Karpas-422 (cell line): Measurements from ENCODE around the gene DAG1. TPM values are rescaled to one million over a fixed set of nuclear protein-coding genes. Genes with fewer than 3 reads are reported as not detected.

ENCODE experiments used
- DNase-seq: peaks from one replicate; pipeline ENCODE4 v3.0.0-alpha.2; 2015
- H2AFZ ChIP-seq: fragments of 200-600 bp; sonication (generic); 2 replicates; pipeline ENCODE4 v1.6.1; 2014; ENCODE audit warnings: antibody characterized with exemption, low read length, mixed read lengths
- H3K27ac ChIP-seq: fragments of 200-600 bp; sonication (generic); 2 replicates; pipeline ENCODE4 v1.5.1; 2014; ENCODE audit warnings: mild to moderate bottlenecking, low read length, moderate library complexity
- H3K27me3 ChIP-seq: fragments of 200-600 bp; sonication (generic); 2 replicates; pipeline ENCODE4 v1.6.1; 2014; ENCODE audit warnings: low read length, mixed read lengths
- H3K36me3 ChIP-seq: fragments of 200-600 bp; sonication (generic); 2 replicates; pipeline ENCODE4 v1.6.1; 2014; ENCODE audit warnings: low read length, mixed read lengths; ENCODE audit not compliant: insufficient read depth
- H3K4me1 ChIP-seq: fragments of 200-600 bp; sonication (generic); 2 replicates; pipeline ENCODE4 v1.6.1; 2014; ENCODE audit warnings: mild to moderate bottlenecking, low read length, mixed read lengths
- H3K4me2 ChIP-seq: fragments of 200-600 bp; sonication (generic); 2 replicates; pipeline ENCODE4 v1.6.1; 2014; ENCODE audit warnings: low read length, low read depth, mild to moderate bottlenecking; ENCODE audit not compliant: poor library complexity, severe bottlenecking
- H3K4me3 ChIP-seq: fragments of 200-600 bp; sonication (generic); 2 replicates; pipeline ENCODE4 v1.5.1; 2014; ENCODE audit warnings: mild to moderate bottlenecking, antibody characterized with exemption, low read length, mixed read lengths
- H3K79me2 ChIP-seq: fragments of 200-600 bp; sonication (generic); 2 replicates; pipeline ENCODE4 v1.6.1; 2014; ENCODE audit warnings: mild to moderate bottlenecking, low read length, mixed read lengths
- H3K9ac ChIP-seq: fragments of 200-600 bp; sonication (generic); 2 replicates; pipeline ENCODE4 v1.6.0; 2014; ENCODE audit warnings: low read length
- H3K9me2 ChIP-seq: fragments of 200-600 bp; sonication (generic), shearing (Covaris generic); replicated peaks from 2 replicates; pipeline ENCODE4 v1.6.0; 2014; ENCODE audit warnings: mild to moderate bottlenecking, low read length, moderate library complexity; ENCODE audit not compliant: insufficient read depth
- H3K9me3 ChIP-seq: fragments of 300-700, 200-600 bp; sonication (generic); 2 replicates; pipeline ENCODE4 v1.6.1; 2014; ENCODE audit warnings: low read length, mixed read lengths
- H4K20me1 ChIP-seq: fragments of 200-600 bp; sonication (generic); 2 replicates; pipeline ENCODE4 v1.6.1; 2014; ENCODE audit warnings: mild to moderate bottlenecking, antibody characterized with exemption, low read length, low read depth; ENCODE audit not compliant: insufficient read depth
- total RNA-seq: library from RNA; depleted of rRNA; stranded (reverse); fragments of >200 nt; shearing (Covaris generic); gene quantifications from 2 replicates; pipeline ENCODE4 v1.2.3, GENCODE V29; 2014; ENCODE audit warnings: low replicate concordance

The DAG1 gene
- total RNA-seq, 1 experiment from 2014 or later, result 11.3 TPM

- Histone ChIP-seq H3K79me2 (peaks cover 56% of the 10 kb centered on the region), H2AFZ (no peak overlapping the region), H4K20me1 (no peaks in the 10 kb centered on the region), H3K27me3 (no peaks in the 10 kb centered on the region), H3K36me3 (no peaks in the 10 kb centered on the region), H3K9ac (no peak overlapping the region), H3K4me1 (no peaks in the 10 kb centered on the region), H3K9me3 (no peaks in the 10 kb centered on the region), H3K27ac (no peak overlapping the region), H3K9me2 (no peaks in the 10 kb centered on the region), H3K4me2 (no peak overlapping the region), H3K4me3 (no peak overlapping the region)
- DNase-seq, result no peak
Measured at GRCh38 chr3:49500205-49500731, 30.2 kb downstream of the DAG1 start.

- Histone ChIP-seq H3K79me2 (peaks cover 53% of the 10 kb centered on the region), H4K20me1 (no peaks in the 10 kb centered on the region), H3K4me1 (no peaks in the 10 kb centered on the region), H3K4me2 (no peak overlapping the region), H3K27ac (no peak overlapping the region), H3K9ac (no peak overlapping the region), H3K9me2 (no peaks in the 10 kb centered on the region), H3K27me3 (no peaks in the 10 kb centered on the region), H3K9me3 (no peaks in the 10 kb centered on the region), H3K36me3 (no peaks in the 10 kb centered on the region), H2AFZ (no peak overlapping the region), H3K4me3 (no peak overlapping the region)
- DNase-seq, result no peak
Measured at GRCh38 chr3:49500732-49501609, 30.9 kb downstream of the DAG1 start.

- Histone ChIP-seq H3K4me1 (no peaks in the 10 kb centered on the region), H2AFZ (no peak overlapping the region), H3K79me2 (peaks cover 60% of the 10 kb centered on the region), H3K4me3 (no peak overlapping the region), H3K36me3 (no peaks in the 10 kb centered on the region), H3K9ac (no peak overlapping the region), H3K27ac (no peak overlapping the region), H3K9me3 (no peaks in the 10 kb centered on the region), H3K9me2 (no peaks in the 10 kb centered on the region), H4K20me1 (no peaks in the 10 kb centered on the region), H3K27me3 (no peaks in the 10 kb centered on the region), H3K4me2 (no peak overlapping the region)
- DNase-seq, result no peak
Measured at GRCh38 chr3:49501842-49502241, 31.8 kb downstream of the DAG1 start.

GRCh38 chr3:49506906-49507305 is 36.8 kb downstream of the DAG1 start:
- Histone ChIP-seq H3K4me3 (no peak overlapping the region), H3K9me3 (no peaks in the 10 kb centered on the region), H3K9ac (no peak overlapping the region), H2AFZ (no peak overlapping the region), H4K20me1 (no peaks in the 10 kb centered on the region), H3K79me2 (peaks cover 47% of the 10 kb centered on the region), H3K27ac (no peak overlapping the region), H3K27me3 (no peaks in the 10 kb centered on the region), H3K4me2 (no peak overlapping the region), H3K36me3 (peaks cover 10% of the 10 kb centered on the region; the same call in 1 of the 2 replicates), H3K9me2 (no peaks in the 10 kb centered on the region), H3K4me1 (no peaks in the 10 kb centered on the region)
- DNase-seq, result no peak

- Histone ChIP-seq H3K27me3 (no peaks in the 10 kb centered on the region), H3K27ac (no peak overlapping the region), H4K20me1 (no peaks in the 10 kb centered on the region), H3K4me2 (no peak overlapping the region), H3K9me3 (no peaks in the 10 kb centered on the region), H3K9ac (no peak overlapping the region), H3K36me3 (peaks cover 16% of the 10 kb centered on the region; the same call in 1 of the 2 replicates), H3K9me2 (no peaks in the 10 kb centered on the region), H3K79me2 (peaks cover 31% of the 10 kb centered on the region), H3K4me3 (no peak overlapping the region), H3K4me1 (no peaks in the 10 kb centered on the region), H2AFZ (no peak overlapping the region)
- no peak for DNase-seq
Measured at GRCh38 chr3:49509028-49509561, 39.0 kb downstream of the DAG1 start.

GRCh38 chr3:49511639-49512038 is 41.6 kb downstream of the DAG1 start:
- Histone ChIP-seq H3K4me2 (no peak overlapping the region), H3K27me3 (no peaks in the 10 kb centered on the region), H2AFZ (no peak overlapping the region), H3K79me2 (peaks cover 25% of the 10 kb centered on the region), H3K9me3 (no peaks in the 10 kb centered on the region), H3K9ac (no peak overlapping the region), H4K20me1 (no peaks in the 10 kb centered on the region), H3K4me1 (no peaks in the 10 kb centered on the region), H3K9me2 (no peaks in the 10 kb centered on the region), H3K27ac (no peak overlapping the region), H3K36me3 (peaks cover 16% of the 10 kb centered on the region; the same call in 1 of the 2 replicates), H3K4me3 (no peak overlapping the region)
- no peak for DNase-seq

GRCh38 chr3:49512781-49513355 is 42.8 kb downstream of the DAG1 start:
- no peaks in the 10 kb centered on the region for H3K9me2 ChIP-seq
- no peak overlapping the region for H3K4me3 ChIP-seq
- no peaks in the 10 kb centered on the region for H3K4me1 ChIP-seq
- no peak overlapping the region for H3K9ac ChIP-seq
- peaks cover 27% of the 10 kb centered on the region for H3K79me2 ChIP-seq
- H3K27me3 ChIP-seq, result no peaks in the 10 kb centered on the region
- H3K27ac ChIP-seq, result no peak overlapping the region
- no peaks in the 10 kb centered on the region for H4K20me1 ChIP-seq
- H2AFZ ChIP-seq, result no peak overlapping the region
- peaks cover 16% of the 10 kb centered on the region; the same call in 1 of the 2 replicates for H3K36me3 ChIP-seq
- no peak for DNase-seq
- H3K4me2 ChIP-seq, result no peak overlapping the region
- no peaks in the 10 kb centered on the region for H3K9me3 ChIP-seq

GRCh38 chr3:49513494-49514124 is 43.5 kb downstream of the DAG1 start:
- H2AFZ ChIP-seq, result no peak overlapping the region
- H3K79me2 ChIP-seq, result peaks cover 25% of the 10 kb centered on the region
- H3K27me3 ChIP-seq, result no peaks in the 10 kb centered on the region
- no peak for DNase-seq
- H3K4me2 ChIP-seq, result no peak overlapping the region
- H3K4me3 ChIP-seq, result no peak overlapping the region
- no peak overlapping the region for H3K9ac ChIP-seq
- no peaks in the 10 kb centered on the region for H3K4me1 ChIP-seq
- H3K36me3 ChIP-seq, result peaks cover 16% of the 10 kb centered on the region; the same call in 1 of the 2 replicates
- no peaks in the 10 kb centered on the region for H3K9me2 ChIP-seq
- no peaks in the 10 kb centered on the region for H4K20me1 ChIP-seq
- no peaks in the 10 kb centered on the region for H3K9me3 ChIP-seq
- no peak overlapping the region for H3K27ac ChIP-seq
